Kidney capillary endothelial cell (primary cell): ENCODE data around the gene RNU6-1.
A peak's percentile ranks its signal among the peaks of the same experiment; 100 is the strongest.

Experiments
- DNase-seq: peaks from one replicate; pipeline ENCODE4 v3.0.0-alpha.2; 2018; ENCODE audit warnings: low spot score

Gene RNU6-1

GRCh38 chr15:67857220-67857619 is 17.4 kb upstream of the RNU6-1 start:
- DNase-seq: no peak

GRCh38 chr15:67855842-67856241 is 16.0 kb upstream of the RNU6-1 start:
- DNase-seq: no peak

DNA sequence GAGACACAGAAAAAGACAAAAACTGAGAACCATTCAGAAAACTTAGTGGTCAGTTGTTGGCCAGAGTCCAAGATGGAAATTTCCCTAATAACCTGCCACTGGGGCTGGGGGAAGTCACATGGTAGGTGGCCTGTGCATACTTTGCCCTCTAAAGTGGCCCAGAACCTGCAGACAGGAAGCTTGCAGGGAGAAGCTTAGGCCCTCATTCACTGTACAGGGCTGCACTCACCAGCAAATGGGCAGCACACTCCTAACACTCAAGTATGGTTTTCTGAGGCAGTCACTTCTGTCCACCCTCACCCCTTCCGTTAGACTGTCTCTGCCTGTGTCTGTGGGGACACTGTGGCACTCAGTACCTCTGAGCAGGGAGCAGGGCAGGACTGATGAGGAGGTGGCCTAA is 14.5 kb upstream of the RNU6-1 start:
- no peak for DNase-seq

DNA sequence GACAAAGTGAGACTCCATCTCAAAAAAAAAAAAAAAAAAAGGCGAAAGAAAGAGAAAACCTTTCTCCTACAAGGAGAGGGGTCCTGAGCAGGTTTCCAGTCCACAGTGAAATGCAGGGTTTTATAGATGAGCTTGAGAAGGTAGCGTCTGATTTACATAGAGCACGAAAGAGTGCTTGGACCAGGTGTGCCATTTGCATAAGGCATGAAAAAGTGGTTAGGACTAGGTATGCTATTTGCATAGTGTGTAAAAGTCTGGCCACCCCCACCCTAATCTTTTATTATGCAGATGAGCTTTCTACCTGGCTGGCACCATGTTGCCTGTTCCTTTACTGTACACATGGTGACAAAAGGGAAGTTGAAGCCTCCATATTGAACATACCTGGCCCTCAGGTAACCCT is 13.6 kb upstream of the RNU6-1 start:
- DNase-seq: no peak

DNA sequence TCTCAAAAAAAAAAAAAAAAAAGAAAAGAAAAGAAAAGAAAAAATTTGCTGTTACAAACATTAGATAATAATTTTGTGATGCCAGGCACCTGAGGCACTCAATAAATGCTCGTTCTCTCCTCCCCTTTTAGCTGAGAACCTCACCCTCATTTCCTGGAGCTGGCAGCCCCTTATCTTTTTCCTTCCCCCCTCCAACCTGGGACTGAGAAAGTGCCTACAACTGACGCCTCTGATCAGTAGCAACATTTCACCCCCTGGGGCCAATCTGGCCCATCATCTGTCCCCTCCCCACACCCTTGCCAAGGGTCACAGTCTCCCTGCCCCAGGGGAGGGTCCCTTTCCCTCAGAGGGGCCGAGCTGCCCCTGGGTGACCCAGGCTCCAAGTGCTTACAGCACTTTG is 12.6 kb upstream of the RNU6-1 start:
- no peak for DNase-seq

DNA sequence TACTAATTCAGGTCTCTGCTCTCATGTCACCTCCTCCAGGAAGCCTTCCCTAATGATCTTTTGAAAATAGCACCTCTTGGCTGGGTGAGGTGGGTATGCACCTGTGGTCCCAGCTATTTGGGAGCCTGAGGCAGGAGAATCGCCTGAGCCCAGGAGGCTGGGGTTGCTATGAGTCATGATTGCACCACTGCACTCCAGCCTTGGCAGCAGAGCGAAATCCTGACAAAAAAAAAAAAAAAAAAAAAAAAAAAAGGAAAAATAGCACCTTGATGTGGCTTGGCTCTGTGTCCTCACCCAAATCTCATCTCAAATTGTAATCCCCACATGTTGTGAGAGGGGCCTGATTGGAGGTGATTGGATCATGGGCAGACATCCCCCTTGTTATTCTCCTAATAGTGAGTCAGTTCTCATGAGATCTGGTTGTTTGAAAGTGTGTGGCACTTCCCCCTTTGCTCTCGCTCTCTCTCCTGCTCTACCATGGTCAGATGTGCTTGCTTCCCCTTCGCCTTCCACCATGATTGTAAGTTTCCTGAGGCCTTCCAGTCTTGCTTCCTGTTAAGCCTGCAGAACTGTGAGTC is 11.2 kb upstream of the RNU6-1 start:
- no peak for DNase-seq

DNA sequence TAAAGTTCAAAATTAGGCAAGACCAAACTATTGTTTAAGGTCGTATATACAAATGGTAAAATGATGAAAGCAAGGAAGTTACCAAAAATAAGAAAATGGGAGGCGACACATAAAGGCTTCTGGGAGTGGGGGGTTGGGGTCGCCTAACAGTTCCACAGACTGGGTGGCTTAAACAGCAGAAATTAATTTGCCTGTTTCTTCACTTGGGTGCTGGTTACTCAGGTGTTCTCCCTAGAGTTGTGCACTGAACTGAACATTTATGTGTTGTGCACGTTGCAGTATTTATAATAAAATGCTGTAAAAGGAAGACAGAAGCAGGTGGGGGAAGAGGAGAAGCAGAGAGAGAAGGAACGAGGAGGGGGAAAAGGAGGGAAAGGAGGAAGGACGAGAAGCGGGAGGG is 10.5 kb upstream of the RNU6-1 start:
- DNase-seq: no peak

DNA sequence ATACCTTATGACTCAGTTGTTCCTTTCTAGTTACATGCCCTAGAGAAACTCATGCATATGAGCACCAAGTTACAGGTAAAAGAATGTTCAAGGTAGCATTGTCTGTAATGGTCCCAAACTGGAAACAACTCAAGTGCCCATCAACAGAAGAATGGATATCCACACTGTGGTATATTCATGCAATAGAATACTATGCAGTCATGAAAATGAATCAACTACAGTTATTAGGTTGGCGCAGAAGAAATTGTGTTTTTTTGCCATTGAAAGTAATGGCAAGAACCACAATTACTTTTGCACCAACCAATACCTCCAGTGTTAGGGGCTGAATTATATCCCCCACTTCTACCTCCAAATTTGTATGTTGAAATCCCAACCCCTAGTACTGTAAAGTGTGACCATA is 9.7 kb upstream of the RNU6-1 start:
- no peak for DNase-seq

DNA sequence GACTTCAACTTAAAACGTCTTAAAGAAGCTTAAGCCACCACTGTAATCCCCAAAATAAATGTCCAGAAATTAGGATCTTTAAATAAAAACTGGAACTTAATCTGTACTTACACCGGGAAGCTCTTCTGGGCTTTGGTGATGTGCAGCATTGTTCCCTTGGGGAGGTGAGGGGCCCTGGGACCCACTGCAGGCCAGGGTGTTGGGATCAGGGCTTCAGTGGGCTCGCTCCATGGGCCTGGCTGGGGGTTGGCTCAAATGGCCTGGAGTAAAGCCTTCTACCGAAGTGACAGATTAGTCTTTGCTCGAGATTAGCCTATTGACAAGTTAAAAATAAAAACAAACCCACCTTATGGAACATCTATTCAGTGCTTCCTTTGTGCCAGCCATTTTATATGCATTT is 6.1 kb upstream of the RNU6-1 start:
- DNase-seq: no peak

DNA sequence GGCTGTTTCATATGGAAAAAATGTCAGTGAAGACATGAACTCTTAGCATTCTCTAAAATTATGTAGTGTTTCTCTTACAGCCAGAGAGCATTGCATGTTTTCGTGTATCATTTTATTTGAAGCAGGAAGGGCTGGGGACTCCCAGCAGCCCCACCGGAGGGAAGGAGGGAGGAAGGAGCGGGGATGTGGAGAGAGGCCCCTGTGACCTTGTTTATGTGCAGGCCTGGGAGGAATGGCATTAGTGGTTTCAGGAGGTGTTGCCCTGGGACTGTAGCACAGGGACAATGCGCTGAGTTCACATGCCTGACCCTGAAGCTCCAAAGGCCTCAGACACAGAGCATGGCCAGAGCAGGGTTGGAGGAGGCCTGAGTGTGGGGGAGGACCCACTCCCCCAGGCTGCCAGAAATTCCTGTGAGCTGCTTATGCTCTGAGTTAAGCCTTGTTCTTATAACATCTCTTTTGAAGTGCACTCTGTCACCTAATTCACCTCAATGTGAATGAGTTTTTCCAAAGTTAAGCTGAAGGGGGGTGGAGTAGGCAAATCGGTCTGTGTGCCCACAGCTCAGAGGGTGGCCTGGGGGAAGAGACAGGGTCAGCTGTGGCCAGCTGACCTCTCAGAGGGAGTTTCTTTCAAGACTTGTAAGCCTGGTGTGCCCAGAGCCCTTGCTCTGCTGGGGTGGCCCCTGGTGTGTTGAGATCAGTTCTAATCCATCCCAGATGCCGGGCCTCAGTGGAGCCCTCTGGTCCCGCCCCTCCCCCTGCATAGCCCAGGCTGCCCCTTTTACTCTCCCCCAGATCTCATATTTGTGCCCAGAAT is 3.9 kb upstream of the RNU6-1 start:
- no peak for DNase-seq

GRCh38 chr15:67843092-67843501 is 3.3 kb upstream of the RNU6-1 start:
- no peak for DNase-seq

GRCh38 chr15:67841513-67841762 is 1.6 kb upstream of the RNU6-1 start:
- no peak for DNase-seq

- no peak for DNase-seq
Observed at GRCh38 chr15:67840749-67841512, 1.1 kb upstream of the RNU6-1 start.

GRCh38 chr15:67839499-67839928 is 331 bp downstream of the RNU6-1 start:
- no peak for DNase-seq

DNA sequence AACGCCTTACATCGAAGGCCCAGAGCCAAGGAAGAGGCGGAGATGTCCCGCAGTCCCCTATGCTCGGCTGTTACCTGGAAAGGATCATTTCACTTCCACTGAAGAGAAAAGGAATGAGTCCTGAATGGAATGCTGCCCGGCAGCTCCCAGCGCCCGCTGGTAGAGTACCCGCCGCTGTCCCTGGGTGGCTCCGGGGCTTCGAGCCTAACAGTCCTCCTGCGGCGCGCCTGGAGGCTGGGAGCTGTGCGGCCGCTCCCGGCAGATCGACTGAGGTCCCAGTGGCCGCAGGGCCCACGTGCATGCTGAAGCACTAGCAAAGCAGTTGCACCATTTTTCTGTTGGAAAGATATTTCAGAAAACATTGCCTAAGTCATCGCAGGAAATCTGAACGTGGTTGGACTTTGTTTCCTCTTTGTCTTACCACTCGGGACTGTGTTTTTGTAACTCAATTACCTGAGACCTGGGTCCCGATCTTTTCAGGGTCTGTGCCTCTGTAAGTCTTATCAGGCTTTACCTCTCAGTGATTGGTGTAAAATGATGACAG is 984 bp downstream of the RNU6-1 start:
- DNase-seq: no peak

- DNase-seq: no peak
Observed at GRCh38 chr15:67836955-67837354, 2.9 kb downstream of the RNU6-1 start.

- DNase-seq: peak; percentile 65
Observed at GRCh38 chr15:67836477-67836876, 3.4 kb downstream of the RNU6-1 start.

- no peak for DNase-seq
Observed at GRCh38 chr15:67836134-67836455, 3.8 kb downstream of the RNU6-1 start.

DNA sequence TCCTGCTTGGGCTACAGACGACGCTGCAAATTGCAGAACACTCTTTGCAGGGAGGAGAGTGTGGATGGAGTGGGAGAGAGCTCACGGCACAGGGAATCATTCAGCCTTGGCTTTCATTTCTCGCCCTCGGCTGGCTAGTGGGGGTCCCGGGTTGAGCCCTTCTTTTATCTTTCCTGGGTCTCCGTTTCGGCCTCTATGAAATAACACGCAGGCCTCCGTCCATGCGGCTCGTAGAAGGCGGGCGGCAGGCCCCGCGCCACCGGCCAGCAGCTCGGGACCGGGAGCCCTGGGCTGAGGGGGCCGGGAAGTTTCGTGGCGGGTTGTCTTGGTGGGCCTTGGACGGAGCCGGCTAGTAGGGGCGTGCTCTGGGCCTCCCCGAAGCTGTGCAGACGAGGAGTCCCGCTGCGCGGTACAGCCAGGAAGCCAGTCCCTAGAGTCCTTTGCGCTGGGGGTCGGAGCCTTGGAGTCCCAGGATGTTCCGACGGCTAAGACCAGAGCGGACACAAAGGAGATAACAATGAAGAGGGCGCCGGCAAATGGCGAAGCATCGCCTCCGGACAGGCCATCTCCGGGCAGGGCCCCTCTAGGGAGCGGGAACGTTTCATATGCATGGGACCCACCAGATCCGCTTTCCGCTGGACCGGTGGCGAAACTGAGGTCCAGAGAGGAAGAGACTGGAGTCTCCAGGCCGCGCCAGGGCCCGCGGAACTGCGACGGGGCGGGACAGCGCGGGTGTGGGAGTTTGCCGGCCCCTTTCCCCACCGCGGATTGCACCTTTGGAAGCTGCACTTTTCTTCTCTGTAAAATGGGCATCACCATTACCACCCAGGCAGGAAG is 4.3 kb downstream of the RNU6-1 start:
- no peak for DNase-seq

DNA sequence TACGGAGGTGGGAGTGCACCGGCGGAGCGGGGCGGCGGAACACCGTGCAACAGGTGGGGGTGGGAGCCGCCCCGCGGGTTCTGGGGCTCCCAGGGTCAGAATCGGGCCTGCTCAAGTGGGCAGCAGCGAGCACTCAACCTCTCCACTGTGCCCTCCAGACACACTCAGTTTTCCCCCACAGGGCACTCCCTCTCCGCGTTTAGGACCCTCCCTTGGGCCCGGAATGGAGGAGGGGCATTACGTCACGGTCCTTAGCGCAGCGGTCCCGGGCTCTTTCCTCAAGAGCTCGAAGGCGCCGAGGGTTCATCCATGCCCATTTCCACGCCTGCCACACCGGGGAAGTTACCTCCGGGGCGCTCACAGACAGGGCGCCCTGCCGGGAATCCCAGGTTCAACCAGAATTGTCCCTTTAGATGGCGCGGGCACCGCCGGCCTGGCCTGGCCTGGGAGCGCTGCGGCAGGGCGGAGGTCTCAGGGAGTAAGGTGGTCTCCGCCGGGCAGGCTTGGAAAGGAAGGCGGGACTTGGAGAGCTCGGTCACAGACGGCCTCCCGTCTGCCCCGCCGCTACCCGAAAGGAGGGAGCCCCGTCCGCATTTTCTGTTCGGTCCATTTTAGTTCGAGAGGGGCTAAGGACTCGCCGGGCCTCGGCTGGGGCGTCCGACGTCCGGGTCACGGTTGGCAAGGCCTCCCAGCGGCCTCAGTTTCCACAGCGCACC is 5.1 kb downstream of the RNU6-1 start:
- no peak for DNase-seq

- no peak for DNase-seq
Observed at GRCh38 chr15:67833710-67834511, 5.9 kb downstream of the RNU6-1 start.
